Body of pancreas (tissue), 4 donors: ENCODE results near the gene UNC93A.
"Not testable (repeated sequence)": the region's sequence is repeated elsewhere in the genome, so short reads cannot be mapped to it uniquely, and the experiment has no call there.

Source experiments
- POLR2A ChIP-seq, 3 donors: fragments of 450-650 bp; IDR thresholded peaks; one replicate each; pipeline ENCODE4 v1.6.1; 2016; ENCODE audit warnings: antibody characterized with exemption in 3 of 3, mild to moderate bottlenecking in 2 of 3
- TF ChIP-seq, protein P1 (sequence below), 7 experiments: fragments of 450-650 bp in 4 of 7; fragments of 200-600 bp in 3 of 7; sonication (generic) in 3 of 7; IDR thresholded peaks; one replicate each; pipeline ENCODE4 v1.5.1; 2016 to 2019; ENCODE audit warnings: antibody characterized with exemption in 7 of 7

DNA sequence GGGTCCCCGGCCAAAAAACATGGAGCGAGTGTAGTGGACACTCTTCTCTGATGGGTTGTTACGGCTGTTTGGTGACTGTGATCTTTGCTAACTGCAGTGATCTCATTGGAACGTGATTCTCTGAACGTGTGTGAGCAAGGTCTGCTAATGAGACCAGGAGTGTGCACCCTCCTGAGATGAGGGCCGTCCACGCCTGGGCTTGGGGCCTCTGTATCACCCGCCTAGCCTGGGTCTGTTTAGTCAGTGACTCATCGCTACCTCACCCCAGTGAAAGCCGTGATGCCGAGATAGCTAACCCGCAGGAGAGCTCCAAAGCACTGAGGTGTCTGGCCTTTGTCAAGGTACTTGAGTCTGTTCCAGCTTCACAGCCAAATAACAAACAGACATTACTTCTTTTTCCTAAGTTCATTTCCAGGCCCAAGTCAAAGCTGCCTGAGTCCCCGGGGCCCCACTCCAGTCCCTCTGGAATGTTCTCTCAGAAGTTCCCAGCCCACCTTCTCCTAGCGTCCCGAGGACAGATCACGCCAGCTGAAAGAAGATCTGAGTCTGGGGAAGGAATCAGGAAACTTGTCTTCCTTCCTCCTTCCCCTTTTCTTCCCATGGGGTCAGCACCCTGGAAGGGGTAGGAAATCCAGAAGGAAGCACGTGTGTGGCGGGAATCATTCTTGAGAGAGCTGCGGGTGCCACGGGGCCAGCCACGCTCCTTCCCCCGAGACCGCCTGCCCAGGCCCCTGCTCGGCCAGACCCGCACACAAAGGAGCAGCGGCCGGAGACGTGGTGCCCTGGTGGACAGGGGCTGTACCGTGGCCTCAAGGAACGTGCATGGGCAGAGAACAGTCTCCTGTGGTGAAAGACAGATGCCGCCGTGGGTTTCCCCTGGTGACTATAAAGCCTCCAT, 29.0 kb downstream of the UNC93A start:
- TF ChIP-seq, protein P1, sequence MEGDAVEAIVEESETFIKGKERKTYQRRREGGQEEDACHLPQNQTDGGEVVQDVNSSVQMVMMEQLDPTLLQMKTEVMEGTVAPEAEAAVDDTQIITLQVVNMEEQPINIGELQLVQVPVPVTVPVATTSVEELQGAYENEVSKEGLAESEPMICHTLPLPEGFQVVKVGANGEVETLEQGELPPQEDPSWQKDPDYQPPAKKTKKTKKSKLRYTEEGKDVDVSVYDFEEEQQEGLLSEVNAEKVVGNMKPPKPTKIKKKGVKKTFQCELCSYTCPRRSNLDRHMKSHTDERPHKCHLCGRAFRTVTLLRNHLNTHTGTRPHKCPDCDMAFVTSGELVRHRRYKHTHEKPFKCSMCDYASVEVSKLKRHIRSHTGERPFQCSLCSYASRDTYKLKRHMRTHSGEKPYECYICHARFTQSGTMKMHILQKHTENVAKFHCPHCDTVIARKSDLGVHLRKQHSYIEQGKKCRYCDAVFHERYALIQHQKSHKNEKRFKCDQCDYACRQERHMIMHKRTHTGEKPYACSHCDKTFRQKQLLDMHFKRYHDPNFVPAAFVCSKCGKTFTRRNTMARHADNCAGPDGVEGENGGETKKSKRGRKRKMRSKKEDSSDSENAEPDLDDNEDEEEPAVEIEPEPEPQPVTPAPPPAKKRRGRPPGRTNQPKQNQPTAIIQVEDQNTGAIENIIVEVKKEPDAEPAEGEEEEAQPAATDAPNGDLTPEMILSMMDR (IDR thresholded peaks at IDR 0.05), result not testable (repeated sequence)
- not testable (repeated sequence) for TF ChIP-seq POLR2A (IDR thresholded peaks at IDR 0.05)
